Left hindlimb (tissue), 1 donor: Measurements from ENCODE around the gene GUCY1B1.
"Not testable (repeated sequence)": the region's sequence is repeated elsewhere in the genome, so short reads cannot be mapped to it uniquely, and the experiment has no call there.

Source experiments
- DNase-seq: peaks from one replicate; pipeline ENCODE4 v3.0.0-alpha.2; 2018

Gene GUCY1B1

DNA sequence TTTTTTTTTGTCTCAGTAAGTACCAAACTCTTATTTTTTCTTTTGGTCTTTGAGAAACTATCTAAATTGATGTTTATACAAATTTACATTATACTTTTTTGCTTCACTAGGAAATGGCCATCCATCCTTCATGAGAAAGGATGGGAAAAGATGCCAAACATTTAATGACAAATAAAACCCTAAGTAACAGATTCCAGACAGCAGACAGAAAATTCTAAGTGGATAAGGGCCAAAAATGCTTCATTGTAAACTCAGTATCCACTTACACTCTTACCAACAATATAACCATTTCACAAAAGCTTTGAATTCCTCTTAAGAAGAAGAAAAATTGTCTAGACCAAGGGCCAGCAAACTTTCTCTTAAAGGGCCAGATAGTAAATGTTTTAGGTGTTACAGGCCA lies 3.5 kb downstream of the GUCY1B1 start:
- DNase-seq = no peak

DNA sequence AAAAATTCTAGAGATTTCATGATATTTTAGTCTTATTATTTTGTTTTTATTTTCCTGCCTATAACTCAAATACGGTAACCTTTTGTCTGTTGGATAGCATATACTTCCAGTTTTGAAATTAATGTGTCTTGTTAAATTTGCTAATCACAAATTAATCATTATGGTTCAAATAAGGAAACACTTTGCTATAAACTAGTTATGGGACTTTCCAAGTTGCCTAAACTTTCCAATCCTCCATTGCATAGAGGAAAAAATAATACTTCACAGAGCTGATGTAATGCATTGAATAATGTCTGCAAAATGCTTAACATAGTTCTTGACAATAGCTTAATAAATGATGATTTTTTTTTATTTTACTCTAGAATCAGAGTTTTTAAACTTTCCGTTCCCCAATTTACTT lies 4.7 kb downstream of the GUCY1B1 start:
- DNase-seq = no peak

GRCh38 chr4:155765149-155765548 lies 6.3 kb downstream of the GUCY1B1 start:
- no peak for DNase-seq

DNA sequence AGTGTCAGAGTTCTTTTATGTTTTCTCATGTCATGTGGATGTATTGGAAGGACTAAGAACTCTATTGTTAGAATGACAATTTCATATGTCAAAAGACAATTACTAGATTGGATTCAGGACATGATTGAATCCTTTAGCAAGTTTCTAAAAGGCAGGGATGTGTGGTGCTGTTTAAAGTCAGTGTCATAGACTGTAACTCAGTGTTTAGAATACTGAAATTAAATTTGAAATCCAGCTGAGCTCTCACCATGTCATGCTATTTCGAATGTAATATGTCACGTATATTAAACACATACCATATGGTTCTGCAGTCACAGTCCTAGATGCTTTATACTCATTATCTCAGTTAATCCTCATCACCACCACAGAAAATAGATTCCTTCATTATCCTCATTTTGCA lies 7.8 kb downstream of the GUCY1B1 start:
- DNase-seq = no peak

- no peak for DNase-seq
Observed at GRCh38 chr4:155768370-155768769, 9.5 kb downstream of the GUCY1B1 start.

DNA sequence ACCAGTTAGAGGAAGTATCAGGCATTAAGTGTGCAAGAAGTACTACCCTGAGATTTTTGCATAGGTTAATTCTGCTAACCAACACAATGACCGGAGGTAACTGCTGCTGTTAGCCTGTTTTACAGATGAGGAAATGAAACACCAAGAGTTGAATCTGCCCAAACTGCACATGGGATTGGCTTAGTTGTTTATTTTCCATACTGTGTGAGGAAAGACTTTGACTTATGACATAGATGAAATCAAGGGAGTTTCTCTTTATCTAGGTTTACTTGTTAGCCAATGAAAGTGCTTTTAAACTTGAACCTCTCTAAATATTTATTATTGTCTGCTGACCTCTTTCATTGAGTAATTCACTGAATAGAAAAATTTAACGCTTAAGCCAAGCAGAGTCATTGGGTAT lies 10.3 kb downstream of the GUCY1B1 start:
- no peak for DNase-seq

- no peak for DNase-seq
Observed at GRCh38 chr4:155772459-155773195, 13.8 kb downstream of the GUCY1B1 start.

GRCh38 chr4:155773196-155773800 lies 14.5 kb downstream of the GUCY1B1 start:
- no peak for DNase-seq

- no peak for DNase-seq
Observed at GRCh38 chr4:155774033-155774432, 15.2 kb downstream of the GUCY1B1 start.

DNA sequence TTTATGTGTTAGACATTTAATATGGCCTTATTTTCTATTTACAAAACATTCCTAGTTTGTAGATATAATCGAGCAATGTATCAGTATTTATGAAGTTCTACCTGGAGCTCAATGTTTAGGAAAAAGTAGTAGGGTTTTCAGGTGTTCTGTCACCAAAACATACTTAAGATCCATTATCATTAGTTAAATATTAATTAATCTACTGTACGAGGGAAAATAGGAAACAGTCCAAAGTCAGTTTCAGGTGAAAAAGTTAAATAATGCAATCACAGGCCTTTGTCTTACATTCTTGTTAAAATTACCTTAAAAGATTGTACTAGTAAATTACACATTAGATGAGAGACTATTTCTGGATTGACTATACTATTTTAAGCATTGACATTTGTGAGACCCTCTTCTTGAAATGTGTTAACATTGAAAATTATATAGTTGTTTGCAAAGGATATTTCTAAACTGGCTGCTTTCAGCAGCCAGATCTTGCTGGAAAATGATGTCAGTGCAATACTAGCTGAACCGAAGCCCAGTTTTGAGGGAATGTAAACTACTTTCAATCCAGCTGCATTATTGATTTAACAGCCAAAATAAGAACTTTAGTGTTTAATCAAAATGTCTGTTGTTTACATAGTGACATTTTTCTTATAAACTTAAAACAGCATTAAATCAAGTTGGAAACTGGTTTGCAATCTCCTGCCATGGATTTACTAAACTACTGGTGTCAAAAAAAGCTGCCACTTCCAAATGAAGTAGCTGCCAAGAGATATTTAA lies 19.3 kb downstream of the GUCY1B1 start:
- DNase-seq = no peak

DNA sequence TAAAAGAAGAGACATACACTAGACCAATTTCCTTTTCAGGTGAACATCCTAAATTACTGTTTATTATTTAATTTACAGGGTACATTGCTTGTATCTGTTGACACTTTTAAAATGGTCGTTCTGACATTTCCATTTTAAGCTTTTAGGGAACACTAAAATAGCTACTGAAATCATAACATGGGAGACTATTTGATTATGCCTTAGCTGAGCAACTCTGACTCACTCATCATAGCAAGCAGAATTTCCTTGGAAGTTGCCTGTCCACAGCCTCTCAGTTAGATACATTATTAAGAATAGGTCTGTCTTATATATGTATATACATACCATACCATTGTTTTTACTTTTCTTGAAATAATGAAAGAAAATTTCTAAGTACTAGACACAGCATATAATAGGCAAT lies 22.0 kb downstream of the GUCY1B1 start:
- no peak for DNase-seq

- no peak for DNase-seq
Observed at GRCh38 chr4:155781249-155781831, 22.5 kb downstream of the GUCY1B1 start.

GRCh38 chr4:155784637-155785036 lies 25.8 kb downstream of the GUCY1B1 start:
- no peak for DNase-seq

DNA sequence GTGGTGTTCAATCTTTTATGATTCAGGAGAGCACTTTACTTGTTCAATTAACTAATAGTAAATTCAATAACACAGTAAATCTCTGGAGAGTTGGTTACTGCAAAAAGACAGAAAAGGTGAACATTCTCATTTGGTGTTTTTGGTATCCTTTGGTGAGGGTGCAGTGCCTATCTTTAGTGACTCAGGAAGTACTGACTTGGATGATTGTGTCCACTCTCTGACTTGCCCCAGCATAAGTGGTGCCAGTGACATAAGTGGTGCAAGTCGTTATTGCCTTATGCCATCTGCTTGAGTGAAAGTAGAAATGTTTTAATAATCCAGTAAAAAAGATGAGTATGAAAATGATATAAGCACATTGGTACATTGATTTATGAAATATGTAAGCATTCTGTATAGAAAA lies 27.0 kb downstream of the GUCY1B1 start:
- no peak for DNase-seq

DNA sequence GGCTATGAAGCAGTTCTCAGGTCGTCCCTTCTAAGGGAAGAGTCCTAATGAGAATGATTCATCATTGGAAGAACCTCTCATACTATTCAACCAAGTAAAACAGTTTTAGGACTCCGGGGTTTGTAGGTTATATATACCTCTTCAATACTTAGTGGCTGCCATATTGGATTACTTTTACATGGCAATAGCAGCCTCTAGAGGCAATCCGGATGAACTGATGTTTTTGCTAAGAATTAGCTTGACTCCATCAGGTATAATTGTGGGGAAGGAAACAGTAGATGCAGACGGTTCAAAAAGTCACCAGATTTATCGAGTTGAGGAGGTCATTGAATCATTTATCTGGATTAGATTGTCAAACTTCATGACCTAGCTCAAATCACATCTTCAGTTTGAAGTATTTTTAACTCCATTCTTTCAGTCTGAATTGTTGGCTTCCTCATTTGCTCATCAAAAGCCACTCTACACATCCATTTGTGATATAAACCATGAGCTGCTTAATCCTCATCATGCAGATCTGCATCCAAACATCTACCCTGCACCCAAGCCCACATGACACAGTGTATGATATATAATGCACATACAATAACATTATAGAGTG lies 28.4 kb downstream of the GUCY1B1 start:
- no peak for DNase-seq

GRCh38 chr4:155789391-155789790 lies 30.6 kb downstream of the GUCY1B1 start:
- no peak for DNase-seq

DNA sequence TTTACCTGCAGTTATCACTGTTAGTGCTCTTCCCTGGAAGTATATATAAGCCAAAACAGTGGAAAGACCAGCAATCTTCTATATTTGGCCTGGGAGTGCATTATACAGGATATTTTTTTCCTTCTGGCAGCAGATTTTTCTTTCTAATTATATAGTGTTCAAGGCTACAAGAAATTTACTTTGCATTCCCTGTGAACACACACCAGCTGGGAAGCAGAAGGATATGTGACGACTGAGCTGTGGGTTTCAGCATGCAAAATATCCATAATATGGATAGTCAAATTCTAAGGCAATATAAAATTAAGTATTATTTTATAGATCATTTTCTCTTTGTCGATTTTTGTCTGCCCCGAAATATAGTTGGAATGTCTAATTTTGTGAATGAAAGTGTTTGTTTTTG lies 31.2 kb downstream of the GUCY1B1 start:
- no peak for DNase-seq

GRCh38 chr4:155794589-155795236 lies 35.9 kb downstream of the GUCY1B1 start:
- no peak for DNase-seq

DNA sequence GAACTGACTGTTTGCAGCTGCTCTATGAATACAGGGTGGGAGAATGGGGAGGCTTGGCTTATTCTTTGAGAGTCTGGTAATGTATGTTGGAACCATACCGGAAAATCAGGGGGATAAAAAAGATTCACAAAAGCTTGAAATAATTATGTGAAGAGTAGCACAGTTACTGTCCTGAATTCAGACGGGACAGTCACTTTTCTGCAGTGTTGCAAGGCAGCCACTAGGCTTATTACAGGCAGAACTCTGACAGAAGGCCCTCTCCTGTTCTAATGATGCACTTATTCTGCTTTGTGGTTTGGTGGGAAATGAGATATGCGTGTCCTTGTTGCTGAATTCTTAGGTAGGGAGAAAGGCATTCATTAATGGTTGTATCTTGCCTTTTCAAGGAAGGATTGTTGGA lies 37.2 kb downstream of the GUCY1B1 start:
- DNase-seq = no peak

DNA sequence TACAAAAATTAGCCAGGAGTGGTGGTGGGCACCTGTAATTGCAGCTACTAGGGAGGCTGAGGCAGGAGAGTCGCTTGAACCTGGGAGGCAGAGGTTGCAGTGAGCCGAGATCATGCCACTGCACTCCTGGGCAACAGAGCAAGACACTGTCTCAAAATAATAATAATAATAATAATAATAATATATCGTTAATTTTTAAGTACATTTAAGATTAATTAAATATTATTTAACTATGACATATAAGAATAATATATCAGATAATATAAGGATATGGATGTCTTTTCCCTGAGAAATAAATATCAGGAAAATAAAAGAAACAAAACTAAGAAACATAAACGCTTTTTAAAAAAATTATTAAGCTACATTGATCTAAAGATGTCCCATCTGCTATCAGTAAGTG lies 38.8 kb downstream of the GUCY1B1 start:
- DNase-seq = not testable (repeated sequence)

GRCh38 chr4:155799116-155799793 lies 40.4 kb downstream of the GUCY1B1 start:
- no peak for DNase-seq

GRCh38 chr4:155799794-155800123 lies 40.9 kb downstream of the GUCY1B1 start:
- no peak for DNase-seq
